ENCODE measurements around the gene FTCDNL1.

DNA sequence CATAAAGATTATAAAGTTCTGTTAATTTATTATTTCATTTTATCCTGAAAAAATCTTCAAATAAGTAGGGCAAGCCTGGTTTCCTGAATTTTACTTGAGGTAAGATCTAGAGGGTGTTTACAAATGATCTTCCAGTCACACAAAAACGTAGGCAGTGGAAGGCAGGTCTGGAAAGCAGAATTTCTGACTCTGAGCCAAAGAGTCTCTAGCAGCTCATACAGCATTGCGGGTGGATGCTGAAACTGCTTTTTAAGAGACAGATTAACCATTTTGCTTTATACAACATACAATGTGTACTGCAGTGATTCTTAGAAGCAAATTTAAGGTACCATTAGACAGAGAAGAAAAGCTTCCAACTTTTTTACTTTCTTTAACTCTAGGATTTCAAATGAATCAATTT lies 117.0 kb downstream of the FTCDNL1 start:
- TF ChIP-seq GATA3 (IDR thresholded peaks at IDR 0.05; ENCODE audit: low read depth, low read length) (no peak), GATA2 (IDR thresholded peaks at IDR 0.05; ENCODE audit: low read depth, low read length) (no peak)
